Kidney epithelial cell (primary cell): Measurements from ENCODE around the gene PTPRT. TPM values are rescaled to one million over a fixed set of nuclear protein-coding genes. Genes with fewer than 3 reads are reported as not detected.

ENCODE experiments used
- DNase-seq: peaks from one replicate; pipeline ENCODE4 v3.0.0-alpha.2; 2010; ENCODE audit warnings: low read depth
- H3K27me3 ChIP-seq: 2 replicates; pipeline ENCODE4 v1.6.0; 2011; ENCODE audit warnings: low read length; ENCODE audit not compliant: control insufficient read depth, insufficient read depth
- H3K36me3 ChIP-seq: 2 replicates; pipeline ENCODE4 v1.5.1; 2011; ENCODE audit warnings: low read length; ENCODE audit not compliant: control insufficient read depth, insufficient read depth
- H3K4me3 ChIP-seq: 2 replicates; pipeline ENCODE4 v1.5.1; 2011; ENCODE audit warnings: low read depth, mild to moderate bottlenecking, control low read depth, low read length
- total RNA-seq: library from RNA; depleted of rRNA; stranded (reverse); fragments of >200 nt; gene quantifications from 2 replicates; pipeline ENCODE4 v1.2.3, GENCODE V29; 2015
- TF ChIP-seq, protein P1 (sequence below): IDR thresholded peaks from 2 replicates; pipeline ENCODE4 v1.5.1; 2011; ENCODE audit warnings: mild to moderate bottlenecking, moderate library complexity, low read length, control low read depth, inconsistent platforms; ENCODE audit not compliant: insufficient read depth, poor library complexity, severe bottlenecking

Gene PTPRT
- total RNA-seq, 1 donor from 2014 or later: 0.25 TPM

DNA sequence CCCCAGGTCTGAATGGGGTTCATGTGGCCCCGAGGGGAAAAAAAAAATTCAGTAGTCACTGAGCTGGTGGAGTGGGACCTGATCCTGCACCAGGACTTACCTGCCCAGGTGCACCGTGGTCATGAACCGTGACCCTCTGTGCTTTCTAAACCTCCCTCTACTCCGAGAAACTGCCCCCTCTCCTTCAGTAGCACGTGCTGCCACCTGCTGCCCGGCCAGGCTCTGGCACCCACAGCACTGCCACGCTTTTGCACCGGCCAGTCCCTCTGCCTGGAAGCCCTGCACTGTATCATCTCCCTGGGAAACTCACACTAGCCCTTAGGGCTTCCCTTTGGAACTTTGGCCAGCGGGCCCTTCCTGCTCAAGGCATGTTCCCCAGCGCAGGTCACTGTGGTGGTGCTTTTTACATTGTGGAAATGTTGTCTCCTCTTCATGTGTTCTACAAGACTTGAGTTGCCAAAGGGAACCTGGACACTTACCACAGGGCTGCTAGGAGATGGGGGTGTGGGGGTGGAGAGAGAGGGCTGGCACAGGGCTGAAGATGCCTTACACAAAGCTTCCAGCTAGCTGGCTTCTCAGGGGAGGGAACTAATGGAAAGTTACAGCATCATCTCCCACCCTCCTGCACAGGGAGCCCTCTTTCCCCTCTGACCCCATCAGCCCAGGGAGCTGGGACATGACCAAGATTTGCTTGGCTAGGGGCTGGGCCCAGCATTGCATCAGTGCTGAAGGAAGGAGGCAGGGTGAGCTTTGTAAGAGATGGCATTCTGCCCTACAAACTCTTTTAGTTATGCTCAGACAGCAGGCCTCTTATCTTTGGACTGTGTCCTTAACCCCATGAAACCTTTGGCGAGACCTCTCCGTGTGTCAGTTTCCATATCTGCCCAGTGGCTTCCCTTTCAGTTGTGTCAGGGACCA, 2.5 kb upstream of the PTPRT start:
- Histone ChIP-seq H3K27me3 (peaks cover 32% of the 10 kb centered on the region), H3K36me3 (no peaks in the 10 kb centered on the region), H3K4me3 (no peak overlapping the region)
- DNase-seq: no peak
- TF ChIP-seq, protein P1, sequence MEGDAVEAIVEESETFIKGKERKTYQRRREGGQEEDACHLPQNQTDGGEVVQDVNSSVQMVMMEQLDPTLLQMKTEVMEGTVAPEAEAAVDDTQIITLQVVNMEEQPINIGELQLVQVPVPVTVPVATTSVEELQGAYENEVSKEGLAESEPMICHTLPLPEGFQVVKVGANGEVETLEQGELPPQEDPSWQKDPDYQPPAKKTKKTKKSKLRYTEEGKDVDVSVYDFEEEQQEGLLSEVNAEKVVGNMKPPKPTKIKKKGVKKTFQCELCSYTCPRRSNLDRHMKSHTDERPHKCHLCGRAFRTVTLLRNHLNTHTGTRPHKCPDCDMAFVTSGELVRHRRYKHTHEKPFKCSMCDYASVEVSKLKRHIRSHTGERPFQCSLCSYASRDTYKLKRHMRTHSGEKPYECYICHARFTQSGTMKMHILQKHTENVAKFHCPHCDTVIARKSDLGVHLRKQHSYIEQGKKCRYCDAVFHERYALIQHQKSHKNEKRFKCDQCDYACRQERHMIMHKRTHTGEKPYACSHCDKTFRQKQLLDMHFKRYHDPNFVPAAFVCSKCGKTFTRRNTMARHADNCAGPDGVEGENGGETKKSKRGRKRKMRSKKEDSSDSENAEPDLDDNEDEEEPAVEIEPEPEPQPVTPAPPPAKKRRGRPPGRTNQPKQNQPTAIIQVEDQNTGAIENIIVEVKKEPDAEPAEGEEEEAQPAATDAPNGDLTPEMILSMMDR: peak; percentile 54

DNA sequence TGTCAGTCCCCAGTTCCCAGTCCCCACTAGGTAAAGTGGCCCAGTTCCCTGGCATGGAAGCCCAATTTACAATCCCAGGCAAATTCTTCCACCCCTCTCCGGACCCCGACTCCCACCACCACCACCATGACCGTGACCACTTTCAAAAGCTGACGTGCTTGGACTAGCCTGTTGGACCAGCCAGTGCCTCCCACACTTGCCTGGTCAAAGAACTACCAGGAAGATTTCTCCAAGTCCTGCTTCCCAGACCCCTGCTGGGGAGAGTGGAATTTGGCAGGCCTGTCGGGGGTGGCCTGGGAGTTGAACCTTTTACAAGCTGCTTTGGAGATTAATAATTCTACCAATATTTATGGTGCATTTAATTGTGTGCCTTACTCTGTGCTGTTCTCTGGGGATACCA, 1.4 kb upstream of the PTPRT start:
- H3K36me3 ChIP-seq: no peaks in the 10 kb centered on the region
- no peak overlapping the region for H3K4me3 ChIP-seq
- no peak for DNase-seq
- H3K27me3 ChIP-seq: peaks cover 32% of the 10 kb centered on the region
- TF ChIP-seq, protein P1: no peak

DNA sequence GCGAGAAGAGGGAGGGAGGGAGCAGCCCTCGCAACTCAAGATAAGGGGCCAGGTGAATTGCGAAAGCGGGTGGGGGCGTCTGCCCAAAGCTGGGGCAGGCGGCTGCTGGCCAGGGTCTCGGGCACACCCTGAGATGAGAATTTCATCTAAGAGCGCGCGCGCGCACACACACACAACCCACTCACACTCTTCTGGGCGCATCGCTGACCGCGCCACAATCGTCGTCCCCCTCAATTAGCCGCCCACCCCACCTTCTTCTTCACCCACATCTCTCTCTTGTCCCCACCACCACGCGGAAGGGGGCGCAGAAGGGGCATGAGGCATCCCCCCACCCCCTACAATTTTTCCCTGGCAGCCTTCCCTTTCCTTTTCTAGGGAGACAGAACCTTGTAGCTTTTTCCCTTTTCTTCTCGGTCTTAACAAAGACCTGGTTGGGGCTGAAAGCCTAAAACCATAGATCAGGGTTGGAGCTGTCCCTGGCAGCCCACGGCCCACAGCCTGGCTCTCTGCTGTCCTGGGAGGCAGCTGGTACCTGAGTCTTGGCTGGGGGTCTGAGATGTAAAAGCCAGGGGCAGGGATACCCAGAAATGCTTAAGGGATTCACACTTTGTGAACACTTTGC, 737 bp upstream of the PTPRT start:
- no peak for DNase-seq
- no peaks in the 10 kb centered on the region for H3K36me3 ChIP-seq
- H3K27me3 ChIP-seq: peaks cover 32% of the 10 kb centered on the region
- TF ChIP-seq, protein P1: no peak
- no peak overlapping the region for H3K4me3 ChIP-seq

DNA sequence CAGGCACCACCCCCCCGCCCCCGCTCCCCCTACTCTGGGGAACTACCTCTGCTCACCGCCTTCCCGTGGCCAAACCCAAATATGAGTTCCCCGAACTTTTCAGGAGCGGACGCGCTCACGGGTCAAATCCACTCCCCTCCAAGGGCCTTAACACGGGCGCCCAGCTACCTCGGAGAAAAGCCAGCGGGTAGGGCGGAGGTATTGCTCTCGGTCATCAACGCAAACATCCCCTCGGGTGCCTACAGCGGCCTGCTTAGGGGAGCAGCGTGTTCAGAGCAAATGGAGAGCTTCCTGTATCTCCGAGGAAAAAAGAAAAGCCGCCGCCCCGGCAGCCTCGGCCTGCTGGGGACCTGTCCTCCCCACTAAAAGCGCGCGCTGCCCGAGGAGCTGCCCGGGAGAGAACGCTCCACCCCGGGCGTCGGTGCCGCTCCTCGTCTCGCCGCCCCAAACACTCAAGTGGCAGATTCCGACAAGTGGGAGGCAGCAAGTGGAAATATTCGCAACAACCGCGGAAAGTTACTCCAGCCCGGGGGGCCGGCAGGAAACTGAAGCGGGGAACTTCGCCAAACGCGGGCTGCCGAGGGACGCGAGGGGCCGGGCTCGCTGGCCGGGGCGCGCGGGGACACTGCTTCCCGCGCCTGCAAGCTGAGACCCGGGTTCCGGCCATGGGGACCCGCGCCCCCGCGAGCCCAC, 699 bp downstream of the PTPRT start:
- TF ChIP-seq, protein P1: no peak
- Histone ChIP-seq H3K27me3 (peaks cover 32% of the 10 kb centered on the region), H3K36me3 (no peaks in the 10 kb centered on the region), H3K4me3 (no peak overlapping the region)
- DNase-seq: no peak

DNA sequence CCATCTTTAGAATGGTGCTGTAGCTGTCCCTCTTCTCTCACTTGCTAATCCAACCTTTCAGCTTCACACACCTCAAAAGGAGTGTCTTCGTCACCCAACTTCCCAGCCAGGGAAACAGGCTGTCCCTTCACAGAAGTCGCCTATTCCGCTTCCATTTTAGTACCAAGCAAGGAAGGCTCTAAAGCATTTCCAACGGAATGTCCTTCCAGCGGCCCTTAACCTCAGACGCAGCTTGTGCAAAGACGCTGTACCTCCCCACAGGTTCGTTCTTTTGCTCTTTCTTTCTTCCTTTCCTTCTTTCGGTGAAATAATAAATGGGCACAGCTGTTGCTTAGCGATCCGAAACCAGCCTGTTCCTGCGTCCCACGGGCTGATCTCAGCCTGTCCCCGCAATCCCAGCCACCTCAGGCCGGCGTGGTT, 1.5 kb downstream of the PTPRT start:
- no peak overlapping the region for H3K4me3 ChIP-seq
- TF ChIP-seq, protein P1: no peak
- peaks cover 32% of the 10 kb centered on the region for H3K27me3 ChIP-seq
- no peaks in the 10 kb centered on the region for H3K36me3 ChIP-seq
- no peak for DNase-seq
